NCI-H1417 (cell line): Measurements from ENCODE around the gene PHF23.
A peak's percentile ranks its signal among the peaks of the same experiment; 100 is the strongest.

ENCODE experiments used
- DNase-seq, 3 experiments: peaks; one replicate each; lab custom pipeline; 2025; lab: John Stamatoyannopoulos, UW

The PHF23 gene

DNA sequence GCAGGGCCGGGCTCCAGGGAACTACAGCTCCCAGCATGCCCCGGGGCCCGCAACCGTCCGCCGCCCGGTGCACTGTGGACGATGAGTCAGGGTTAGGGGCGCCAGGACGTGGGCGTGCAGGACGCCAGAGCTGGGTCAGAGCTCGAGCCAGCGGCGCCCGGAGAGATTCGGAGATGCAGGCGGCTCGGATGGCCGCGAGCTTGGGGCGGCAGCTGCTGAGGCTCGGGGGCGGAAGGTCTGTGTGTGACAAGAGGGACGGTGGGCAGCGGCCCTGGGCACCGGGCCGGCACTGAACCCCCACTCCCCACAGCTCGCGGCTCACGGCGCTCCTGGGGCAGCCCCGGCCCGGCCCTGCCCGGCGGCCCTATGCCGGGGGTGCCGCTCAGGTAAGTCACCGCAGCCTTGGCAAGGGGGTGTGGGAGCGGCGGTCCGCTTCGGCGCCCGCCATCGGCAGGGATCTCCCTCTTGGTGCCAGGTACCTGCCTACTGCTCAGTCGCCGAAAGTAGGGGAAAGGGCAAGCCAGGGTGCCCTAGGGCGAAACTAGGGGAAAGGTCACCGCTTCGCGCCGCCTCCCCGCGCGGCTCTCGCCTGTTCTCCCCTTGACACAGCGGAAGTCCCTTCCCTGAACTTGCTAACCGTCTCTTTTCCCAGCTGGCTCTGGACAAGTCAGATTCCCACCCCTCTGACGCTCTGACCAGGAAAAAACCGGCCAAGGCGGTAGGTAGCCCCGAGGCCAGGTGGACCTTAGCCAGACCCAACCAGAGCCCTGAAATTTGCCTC, 19.3 kb downstream of the PHF23 start, which contains the start of the genes ACADVL and DLG4:
ACADVL (plus strand) TSS at position 127 of the 781 bp plus-strand sequence; CDS start at position 174, 47 bp downstream.
DLG4 (minus strand) TSS at position 25 of the 781 bp plus-strand sequence.
- peak; percentile 50 to 73 (median 58) for DNase-seq

DNA sequence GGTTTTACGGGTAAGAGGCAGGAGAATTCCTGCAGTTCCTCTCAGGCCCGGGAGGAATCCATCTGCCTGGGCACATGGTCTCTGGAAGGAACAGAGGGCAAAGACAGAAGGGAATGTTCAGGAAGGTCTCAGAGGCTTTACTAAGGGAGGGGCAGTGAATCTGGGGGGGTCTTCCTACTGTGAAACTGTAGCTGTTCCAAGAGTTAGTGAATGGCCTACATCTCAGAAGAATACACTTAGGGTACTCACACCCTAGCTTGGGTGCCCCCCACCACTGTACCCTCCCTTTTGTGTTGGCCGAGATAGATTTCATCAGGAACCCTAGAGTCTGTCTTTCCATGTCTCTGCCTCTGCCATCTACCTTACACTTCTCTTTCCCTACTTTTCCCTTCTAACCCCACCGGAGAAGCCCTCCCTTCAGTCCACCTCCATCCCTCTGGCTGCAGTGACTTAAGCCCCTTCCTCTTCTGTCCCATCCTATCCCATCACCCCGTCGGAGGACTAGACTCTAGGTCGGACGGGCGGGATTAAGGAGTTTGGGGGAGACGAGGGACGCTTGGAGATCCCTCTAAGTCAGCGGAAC, 19.9 kb downstream of the PHF23 start:
- no peak for DNase-seq

DNA sequence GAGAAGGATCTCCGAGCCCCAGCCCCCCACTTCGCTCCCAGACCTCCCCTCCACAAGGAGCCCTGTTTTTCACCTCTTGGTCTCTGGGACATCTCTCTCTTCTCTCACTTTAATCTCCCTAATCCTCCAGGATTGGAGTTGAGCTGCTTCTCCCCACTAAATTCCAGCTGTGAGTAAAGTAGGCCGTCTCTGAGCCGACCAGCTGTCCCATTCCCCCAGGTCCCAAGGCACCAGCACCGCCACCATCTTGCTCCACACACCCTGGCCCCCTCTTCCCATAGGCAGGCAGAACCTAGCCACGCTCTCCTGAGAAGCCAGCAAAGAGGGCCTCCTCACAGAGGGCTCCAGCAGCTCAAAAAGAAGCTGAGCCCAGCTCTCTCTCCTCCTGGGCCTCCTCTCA, 20.5 kb downstream of the PHF23 start:
- DNase-seq: no peak

DNA sequence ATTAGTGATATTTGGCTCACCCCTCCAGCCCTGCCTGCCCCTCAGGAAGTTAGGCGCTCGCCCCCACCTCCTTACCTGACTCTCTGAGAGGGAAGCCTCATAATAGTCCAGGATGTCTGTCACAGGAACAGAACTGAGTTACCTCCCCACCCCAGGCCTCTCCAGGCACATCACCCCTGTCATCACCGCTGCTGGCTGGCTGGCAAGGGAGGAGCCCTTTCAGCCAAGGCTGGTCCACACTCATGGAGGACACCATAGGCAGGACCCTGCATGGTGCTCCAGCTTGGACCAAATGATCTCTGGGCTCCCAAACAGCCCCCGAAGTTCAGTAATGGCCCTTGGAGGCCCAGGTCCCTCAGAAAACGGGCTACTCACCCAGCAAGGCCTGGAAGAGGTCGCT, 21.1 kb downstream of the PHF23 start:
- no peak for DNase-seq

DNA sequence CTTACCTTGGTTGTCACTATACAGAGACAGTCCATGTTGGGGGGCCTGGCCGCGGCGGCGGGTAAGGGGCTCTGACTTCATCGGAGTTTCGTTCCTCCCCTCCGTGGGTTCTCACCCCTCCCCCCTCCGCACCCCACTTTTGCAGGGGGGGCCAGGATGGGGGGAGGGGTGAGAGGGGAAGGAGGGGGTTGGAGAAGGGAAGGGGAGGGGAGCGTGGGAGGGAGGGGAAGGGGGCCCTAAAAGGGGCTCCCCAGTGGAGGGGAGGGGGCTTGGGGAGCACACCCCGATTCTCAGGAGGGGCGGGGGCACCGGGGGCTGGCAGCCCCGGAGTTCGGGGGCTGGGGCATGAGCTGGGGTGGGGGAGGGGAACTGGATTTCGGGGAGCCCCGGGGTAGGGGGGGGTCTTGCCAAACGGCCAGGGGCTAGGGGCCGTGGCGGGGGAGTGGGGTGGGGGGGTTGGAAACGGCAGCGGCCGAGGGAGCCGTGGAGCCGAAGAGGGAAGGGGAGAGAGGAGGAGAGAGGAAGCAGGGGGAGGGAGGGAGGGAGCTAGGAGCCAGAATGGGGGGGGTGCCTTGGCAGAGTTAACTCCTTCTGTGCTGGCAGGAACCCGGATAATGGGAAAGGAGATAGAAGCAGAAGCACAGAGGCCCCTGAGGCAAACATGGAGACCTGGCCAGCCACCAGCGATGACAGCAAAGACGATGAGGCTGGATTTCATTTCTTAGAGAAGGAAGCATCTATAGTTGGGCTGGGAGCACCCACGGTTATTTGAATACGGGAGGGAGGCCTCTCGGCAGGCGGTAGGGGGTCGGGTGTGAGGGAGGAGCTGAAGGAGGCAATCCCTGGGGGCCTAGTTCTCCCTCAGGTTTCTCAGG, 21.9 kb downstream of the PHF23 start:
- peak; percentile 13 to 66 (median 49) for DNase-seq

DNA sequence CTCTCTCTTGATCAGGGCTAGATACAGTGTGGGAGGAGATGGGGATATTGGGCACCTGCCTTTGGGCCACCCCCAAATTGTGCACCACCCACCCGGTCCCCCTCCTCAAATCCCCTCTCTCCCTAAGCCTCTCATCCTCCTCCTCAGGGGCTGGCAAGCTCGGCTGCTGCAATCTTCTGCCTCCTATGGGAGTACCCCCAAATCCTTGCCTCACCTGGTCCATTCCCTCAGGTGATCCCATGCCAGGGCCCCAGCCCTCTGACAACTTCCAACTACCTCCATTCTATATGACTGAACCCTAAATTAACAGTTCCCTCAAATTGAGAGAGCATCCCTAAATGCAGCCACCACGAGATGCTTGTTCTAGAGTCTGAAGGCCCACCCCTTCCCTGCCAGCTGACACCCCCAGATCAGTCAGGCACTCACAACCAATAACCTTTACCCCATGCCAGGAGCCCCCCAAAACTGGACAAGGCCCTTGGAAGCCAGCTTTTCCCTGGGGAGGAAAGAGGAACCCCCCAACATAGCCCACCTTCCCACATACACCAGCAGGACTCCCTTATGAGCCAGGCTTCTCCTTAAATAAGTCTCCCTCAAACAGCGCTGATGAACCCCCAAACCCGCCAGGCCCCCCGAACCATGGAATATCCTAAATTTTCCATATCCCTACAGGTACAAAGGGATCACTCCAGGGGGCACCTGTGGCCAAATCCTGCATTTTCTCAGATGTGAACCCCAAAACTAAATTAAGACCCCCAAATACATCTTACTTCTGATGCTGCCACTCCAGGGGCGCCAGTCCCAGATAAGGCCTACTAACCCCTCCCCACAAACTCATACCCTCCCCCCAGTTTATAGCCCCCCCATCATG, 22.8 kb downstream of the PHF23 start:
- no peak for DNase-seq

DNA sequence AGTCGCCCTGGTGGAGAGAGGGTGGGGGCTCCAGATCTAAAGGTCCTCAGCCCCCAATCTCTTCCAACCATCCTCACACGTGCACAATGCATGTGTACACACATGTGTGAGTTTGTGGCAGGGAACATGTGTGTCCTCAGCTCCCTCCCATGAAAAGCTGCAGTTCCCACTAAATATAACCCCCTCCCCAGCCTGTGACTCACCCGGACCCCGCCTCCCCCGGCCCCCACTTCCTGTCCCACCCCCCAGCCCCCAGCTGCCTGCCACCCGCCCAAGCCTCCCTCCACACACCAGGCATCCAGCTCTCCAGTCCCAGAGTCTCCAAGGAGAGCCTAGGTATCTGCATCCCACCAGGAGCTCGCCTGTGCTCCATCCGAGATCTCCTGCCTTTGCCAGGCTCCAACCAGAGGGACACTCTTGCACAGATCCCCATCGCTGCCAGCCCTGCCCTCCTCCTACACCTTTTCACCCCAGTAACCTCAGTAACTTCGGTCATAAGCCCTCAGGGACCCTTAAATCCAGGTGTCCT, 23.5 kb downstream of the PHF23 start:
- DNase-seq: peak in 1 of 3 experiments; percentile 13

DNA sequence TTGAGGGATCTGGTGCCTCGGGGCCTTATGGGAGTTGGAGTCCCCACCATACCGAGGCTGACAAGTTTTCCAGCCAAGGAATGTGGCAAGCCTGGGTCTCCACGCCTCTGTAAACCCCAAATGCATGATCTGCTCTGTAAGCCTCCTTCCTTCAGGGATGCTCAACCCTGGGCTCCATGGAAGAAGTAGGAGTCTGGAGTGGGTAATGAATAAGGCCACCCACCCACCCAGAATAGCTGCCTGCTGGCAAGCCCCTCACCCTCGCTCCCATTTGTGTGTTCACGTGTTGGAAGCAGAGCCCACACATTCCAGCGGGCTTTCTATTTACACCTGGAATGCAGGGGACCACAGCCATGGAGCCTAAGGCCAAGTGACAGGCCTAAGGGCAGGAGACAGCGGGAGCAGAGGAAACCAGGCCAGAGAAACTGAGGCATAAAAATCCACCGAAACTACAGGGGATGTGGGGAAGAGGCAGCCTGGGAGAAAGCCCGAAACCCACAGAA, 24.1 kb downstream of the PHF23 start:
- DNase-seq: no peak

DNA sequence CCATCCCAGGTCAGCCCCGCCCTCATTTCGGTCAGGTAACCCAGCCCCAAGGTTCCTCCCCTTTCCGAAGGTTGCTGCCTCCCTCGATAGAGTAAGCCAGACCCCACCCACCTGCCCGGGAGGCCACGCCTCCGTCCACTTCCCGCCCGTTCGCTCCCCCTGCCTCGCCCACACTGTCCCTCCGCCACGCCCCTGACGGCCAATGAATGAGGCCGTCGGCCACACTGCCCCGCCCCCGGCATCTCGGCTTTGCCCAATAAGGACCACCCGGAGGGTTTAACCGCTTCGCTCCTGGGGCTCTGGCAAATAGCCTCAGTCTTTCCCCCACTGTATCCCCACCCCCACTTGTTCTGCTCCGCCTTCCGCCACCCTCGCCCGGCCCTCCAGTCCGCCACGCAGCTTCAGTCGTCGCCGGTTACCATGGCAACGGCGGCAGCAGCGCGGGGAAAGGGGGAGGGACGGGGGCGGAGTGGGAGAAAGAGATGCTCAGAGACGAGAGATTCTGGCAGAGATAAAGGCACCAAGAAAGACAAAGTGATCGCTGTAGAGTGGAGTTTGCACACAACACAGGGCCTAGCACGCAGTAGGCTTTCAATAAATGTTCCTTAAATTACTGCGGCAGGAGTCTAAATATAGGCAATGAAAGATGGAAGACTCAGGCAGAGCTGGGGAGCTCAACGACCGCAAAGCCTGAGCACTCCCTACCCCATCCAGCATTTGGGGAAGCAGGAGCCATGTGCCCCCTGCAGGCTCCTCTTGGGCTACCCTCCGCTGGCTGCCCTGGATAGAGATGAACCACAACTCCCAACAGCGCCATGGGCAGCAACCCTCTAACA, 24.7 kb downstream of the PHF23 start:
- peak; percentile 96 to 99 (median 97) for DNase-seq

DNA sequence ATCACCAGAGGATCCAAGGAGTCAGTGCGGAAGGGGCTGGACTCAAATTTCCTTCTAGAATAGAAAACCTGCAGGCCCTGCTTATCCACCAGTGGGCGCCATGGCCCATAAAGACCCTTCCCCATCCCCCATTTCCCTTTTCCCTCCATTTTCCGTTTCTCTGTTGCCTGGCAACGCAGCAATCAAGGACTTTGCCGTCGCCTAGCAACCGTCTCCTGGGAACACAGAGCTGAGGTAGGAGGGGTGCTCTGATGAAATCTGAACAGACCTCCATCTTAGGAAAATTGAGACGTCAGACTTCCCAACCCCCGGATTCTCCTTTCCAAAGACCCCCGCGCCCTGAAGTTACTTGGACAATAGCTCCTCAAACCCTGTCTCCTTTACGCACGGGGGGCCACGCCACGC, 25.4 kb downstream of the PHF23 start:
- DNase-seq: peak; percentile 84 to 98 (median 95)

DNA sequence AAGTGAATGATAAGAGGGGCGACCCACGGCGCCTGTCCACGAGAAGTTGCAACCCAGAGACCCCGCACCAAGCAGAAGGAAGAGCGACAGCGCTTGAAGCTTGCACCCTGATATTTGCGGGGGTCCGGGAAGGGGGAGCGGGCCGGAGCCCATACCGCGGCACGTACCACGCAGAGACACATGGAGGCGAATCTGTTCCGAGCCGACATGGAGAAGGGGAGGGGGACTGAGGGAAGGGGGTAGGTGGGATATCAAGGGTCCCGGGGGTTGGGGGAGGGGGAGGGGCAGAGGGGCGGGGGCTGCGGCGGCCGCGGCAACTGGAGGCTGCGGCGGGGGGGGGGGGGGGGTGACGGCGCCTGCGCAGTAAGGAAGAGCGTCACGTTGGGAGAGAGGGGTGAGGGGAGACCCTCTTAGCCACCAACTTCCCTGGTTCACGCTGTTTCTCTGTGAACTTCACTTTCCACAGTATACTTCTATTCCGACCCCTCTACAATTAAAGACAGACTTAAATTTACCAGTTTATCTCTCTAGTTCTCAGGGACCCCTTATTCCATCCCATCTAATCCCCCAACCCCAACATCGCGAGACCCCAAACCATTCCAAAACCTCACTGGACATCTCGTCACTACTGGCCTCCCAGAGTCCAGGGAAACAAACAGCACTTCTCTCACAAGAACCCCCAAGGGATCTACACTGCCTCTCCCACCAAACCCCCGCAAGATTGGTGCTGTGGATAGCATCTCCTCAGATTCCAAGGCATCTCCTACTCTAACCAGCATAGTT, 27.6 kb downstream of the PHF23 start:
- no peak for DNase-seq

DNA sequence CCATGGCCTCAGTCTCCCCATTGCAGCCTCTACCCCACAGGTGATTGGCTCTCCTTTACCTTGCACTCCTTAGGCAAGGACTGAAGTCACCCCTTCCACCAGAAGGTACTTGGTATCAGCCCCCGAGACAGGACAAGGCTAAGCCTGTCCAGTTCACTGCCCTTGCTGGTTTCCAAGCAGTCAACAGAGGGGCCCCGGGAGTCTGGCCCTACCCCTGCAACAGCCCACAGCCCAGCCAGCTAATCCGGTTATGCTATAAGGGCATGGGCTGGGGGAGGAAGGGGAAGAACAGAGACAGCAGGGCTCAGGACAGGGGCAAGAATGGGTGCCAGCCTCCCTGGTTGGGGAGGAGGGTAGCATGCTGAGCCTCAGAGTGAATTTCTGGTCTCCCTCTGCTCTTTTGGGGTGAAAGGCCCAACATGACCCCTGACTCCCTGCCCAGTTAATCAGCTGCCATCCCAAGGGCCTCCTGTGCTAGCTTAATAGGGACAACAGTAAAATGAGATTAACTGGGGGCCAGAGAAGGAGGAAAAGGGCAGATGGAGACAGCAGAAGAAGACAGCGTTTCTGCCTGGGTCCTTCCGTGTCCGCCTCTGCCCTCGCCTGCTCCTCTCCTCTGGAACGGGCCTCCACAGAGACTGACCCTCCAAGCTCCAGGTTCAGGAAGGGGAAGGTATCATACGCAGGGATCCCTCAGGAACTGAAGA, 30.4 kb downstream of the PHF23 start:
- no peak for DNase-seq

DNA sequence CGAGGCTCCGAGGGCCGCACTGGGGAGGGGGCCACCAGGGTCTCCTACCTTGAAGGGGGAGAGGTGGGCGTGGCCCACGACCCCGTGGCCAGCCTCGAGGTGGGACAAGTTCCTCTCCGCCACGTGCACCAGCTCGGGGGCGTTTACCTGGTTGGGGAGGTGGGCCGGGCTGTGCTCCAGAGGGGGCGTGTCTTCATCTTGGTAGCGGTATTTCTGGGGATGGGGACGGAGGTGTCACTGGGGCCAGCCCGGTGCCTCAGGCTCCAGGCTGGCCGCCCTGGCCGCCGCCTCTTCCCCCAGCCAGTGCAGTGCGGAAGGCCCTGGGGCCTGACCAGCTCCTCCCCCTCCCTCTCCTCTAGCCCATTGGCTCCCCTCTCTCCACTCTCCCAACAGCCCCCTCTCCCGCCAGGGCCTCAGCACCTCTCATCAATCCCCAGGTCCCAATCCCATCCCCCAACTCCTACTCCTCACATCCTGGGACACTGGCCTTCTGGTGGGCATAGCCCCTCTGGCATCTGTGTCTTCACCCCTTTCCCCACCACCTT, 31.2 kb downstream of the PHF23 start:
- no peak for DNase-seq

DNA sequence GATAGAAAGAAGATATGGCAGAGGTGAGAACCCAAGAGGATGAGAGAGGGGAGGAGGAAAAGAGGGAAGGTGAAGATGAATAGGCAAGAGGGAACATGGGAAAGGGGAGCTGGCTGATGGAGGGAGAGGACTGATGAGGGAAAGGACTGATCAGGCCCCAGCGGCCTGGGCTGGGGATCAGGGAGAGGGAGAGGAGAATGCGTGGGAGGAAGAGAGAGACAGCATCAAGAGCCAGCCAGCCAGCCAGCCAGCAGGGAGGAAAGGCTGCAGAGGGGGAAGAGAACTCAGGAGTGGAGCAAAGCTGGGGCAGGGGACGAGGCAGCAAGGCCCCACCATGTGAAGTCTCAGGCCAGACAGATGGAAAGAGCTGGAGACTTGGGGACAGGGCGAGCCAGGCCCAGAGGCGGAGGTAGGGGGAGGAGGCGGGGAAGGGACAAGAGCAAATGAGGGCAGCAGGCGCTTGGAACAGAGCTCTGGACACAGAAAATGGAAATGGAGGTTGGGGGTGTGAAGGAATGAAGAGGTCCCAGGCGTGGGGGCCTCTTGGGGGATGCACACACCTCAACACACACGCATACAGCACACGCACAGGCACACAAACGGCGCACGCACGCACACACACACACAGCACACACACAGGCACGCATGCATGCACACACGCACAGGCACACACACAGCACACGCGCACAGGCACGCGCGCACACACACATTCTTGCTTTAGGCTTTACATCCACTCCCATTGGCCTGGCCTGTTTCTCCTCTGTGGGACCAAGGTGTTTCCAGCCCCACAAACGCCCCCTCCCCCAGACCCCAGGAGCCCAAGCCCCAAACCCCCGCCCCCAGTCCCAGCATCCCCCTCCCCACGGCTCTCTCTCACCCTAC, 31.9 kb downstream of the PHF23 start:
- DNase-seq: no peak

DNA sequence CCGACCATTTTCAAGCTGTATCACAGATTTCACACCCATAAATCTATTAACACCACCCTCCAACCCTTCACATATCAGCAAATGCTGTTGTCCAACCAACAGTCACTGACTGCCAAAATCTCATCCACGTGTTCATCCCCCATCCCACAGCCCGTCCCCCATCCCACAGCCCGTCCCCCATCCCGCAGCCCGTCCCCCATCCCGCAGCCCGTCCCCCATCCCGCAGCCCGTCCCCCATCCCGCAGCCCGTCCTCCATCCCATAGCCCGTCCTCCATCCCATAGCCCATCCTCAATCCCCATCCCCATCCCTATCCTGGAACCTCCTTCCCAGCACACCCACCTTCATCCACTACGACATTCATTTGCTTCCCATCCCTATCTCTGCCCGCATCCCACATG, 33.7 kb downstream of the PHF23 start:
- DNase-seq: no peak

DNA sequence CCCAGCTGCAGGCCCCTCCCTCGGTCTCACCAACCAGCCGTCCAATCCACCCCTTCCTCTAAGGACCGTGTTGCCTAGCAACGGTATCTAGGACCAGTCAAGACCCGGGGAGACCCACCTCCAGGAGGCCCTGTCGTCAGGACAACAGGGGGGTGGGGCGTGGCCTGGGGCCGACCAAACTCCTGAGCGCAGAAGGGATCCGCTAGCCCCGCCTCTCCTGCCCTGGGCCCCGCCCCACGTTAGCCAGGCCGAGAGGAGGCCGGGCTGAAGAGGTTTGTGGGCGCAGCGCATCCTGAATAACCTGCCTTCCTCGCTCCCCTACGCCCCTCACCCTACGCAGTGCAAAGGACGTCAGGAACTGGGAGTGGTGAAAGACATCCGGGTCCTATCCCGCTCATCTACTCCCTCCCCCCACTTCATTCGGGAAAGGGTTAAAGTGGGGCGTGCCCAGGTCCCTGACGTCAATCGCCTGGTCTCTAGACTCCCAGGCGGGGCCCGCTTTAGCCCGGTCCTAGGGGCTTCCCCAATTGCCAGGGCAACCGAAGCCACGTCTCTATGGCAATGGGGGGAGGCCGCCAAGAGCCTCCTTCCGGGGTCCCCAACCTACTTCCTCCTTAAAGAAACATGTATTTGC, 34.3 kb downstream of the PHF23 start:
- DNase-seq: peak; percentile 79 to 98 (median 93)

DNA sequence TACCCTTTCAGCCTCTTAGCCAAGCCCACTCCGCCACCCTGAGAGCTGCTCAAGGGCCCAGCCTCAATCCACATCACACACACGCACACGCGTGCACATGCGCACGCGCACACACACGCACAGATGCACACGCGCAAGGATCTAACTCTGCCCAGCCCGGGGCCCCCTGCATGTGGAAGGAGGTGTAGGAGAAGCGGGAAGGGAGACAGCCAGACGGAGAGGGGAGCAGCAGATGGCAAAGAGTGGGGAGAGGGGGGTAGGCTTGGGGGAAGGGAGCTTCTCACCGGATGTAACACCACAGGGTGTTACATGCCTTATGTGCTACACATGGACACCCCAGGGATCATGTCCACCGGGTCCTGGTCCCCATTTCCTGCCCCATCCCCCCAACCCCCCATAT, 34.9 kb downstream of the PHF23 start:
- DNase-seq: peak in 2 of 3 experiments; percentile 80 to 88
